Stimulated activated CD8-positive, alpha-beta memory T cell treated with anti-CD3 and anti-CD28 coated beads, Interleukin-15, amount 100 ng/mL, for 48 hours (primary cell): ENCODE measurements around the gene TAS2R30.
"Not testable (repeated sequence)": the region's sequence is repeated elsewhere in the genome, so short reads cannot be mapped to it uniquely, and the experiment has no call there.

Source experiments
- DNase-seq, 2 donors: peaks; one replicate each; pipeline ENCODE4 v3.0.0-alpha.2; 2020; ENCODE audit warnings: low read depth in 2 of 2

TAS2R30 gene

GRCh38 chr12:11114130-11114529, 20.3 kb downstream of the TAS2R30 start:
- DNase-seq = not testable (repeated sequence)

DNA sequence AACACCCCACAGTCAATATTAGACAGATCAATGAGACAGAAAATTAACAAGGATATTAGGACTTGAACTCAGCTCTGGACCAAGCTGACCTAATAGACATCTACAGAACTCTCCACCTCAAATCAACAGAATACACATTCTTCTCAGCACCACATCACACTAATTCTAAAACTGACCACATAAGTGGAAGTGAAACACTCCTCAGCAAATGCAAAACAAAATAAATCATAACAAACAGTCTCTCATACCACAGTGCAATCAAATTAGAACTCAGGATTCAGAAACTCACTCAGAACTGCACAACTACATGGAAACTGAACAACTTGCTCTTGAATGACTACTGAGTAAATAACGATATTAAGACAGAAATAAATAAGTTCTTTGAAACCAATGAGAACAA, 23.2 kb downstream of the TAS2R30 start:
- DNase-seq = not testable (repeated sequence)

DNA sequence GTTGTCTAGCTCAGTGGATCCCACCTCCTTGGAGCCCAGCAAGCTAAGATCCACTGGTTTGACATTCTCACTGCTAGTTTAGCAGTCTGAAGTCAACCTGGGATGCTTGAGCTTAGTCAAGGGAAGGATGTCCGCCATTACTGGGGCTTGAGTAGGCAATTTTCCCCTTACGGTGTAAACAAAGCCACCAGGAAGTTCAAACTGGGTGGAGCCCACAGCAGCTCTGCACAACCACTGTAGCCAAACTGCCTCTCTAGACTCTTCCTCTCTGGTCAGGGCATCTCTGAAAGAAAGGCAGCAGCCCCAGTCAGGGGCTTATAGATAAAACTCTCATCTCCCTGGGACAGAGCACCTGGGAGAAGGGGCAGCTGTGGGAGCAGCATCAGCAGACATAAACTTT, 25.6 kb downstream of the TAS2R30 start:
- DNase-seq = no peak

- DNase-seq = no peak
Measured at GRCh38 chr12:11107719-11108118, 26.7 kb downstream of the TAS2R30 start.

DNA sequence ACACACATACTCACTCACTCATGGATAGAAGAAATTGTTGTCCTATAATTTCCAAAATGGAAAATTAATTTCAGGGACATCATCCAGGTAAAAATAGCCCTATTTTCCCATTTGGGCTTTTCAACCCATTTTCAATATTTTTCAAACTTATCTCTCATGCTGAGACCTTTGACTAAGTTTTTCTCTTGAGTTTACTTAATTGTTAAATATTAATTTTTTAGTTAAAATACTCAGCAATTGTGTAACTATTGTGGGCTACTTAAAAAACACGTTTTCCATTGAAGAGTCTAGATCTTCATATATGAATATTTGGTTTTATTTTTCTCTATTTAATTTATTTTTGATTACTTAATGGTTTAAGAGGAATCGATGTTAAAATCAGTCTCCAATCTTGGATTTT, 28.2 kb downstream of the TAS2R30 start:
- no peak for DNase-seq

DNA sequence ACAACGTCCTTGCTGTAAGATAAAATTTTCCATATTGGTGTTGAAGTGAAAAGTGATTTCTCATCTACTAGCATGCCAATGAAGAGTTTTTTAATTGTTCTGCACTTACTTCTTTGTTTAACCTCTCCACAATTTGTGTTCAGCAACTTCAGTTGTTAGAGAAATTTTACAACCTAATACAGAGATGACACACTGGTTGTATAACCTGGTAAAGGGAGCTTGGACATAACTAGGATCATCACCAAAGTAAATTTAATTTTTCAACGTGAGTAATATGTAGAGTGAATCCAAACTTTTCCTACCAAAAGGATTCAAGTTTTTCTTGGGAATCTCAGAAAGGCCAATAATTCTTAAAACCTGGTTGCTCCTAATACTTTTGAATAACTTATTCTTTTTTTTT, 28.9 kb downstream of the TAS2R30 start:
- DNase-seq = no peak

GRCh38 chr12:11094910-11095309, 39.5 kb downstream of the TAS2R30 start:
- not testable (repeated sequence) for DNase-seq

DNA sequence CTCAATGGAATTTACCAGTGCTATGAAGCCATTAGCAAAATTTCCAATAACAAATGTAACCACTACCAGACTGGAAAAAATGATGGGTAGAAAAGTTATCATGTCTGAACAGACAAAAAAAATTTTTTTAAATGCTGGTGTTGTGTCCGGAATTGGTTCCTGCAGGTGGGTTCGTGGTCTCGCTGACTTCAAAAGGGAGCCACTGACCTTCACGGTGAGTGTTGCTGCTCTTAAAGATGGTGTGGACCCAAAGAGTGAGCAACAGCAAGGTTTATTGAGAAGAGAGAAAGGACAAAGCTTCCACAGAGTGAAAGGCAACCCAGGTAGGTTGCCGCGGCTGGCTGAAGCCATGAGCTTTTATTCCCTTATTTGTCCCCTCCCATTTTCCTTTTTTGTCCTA, 42.3 kb downstream of the TAS2R30 start, which contains the start of gene TAS2R43:
Gene TAS2R43 (minus strand): TSS at position 186 of the 400 bp plus-strand sequence. CDS start 84 bp downstream, at position 102.
- no peak for DNase-seq

DNA sequence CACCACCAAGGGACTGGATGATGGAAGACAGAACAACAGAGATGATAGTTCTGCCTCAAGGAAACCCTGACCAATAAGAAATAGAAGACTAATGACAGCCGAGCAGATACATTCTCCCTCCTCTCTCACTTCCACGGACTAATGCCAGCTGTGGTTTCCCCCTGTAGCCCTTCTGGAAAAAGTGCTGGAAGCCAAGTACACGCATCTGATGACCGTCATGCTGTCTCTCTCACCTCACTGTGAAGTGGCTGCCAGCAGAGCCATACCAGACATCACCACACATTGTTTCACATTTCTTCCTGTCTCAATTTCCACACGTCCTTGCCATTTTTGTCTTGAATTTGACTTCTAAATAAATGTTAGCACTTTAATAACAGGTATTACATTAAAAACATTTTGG, 45.2 kb downstream of the TAS2R30 start:
- DNase-seq = no peak

DNA sequence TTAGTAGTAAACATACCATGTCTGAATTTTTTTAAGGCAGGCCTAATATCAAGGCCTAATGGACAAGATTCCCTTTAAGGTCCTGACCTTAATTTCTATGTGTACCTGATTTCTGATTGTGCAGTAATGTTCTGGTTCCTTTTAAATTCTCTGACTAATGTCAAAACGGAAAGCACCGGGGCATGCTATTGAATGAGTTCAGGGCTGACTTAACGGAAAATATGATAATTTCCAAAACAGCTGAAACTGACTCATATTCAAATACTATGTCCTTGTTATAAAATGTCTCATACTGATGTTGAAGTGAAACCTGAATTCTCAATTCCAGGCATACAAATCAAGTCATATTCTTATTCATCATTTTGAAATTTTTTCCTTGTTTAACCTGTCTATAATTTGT, 49.0 kb downstream of the TAS2R30 start:
- no peak for DNase-seq
